OCI-M2 (cell line): Measurements from ENCODE around the gene TSPAN33.
"Not testable (repeated sequence)": the region's sequence is repeated elsewhere in the genome, so short reads cannot be mapped to it uniquely, and the experiment has no call there.

Source experiments
- DNase-seq: peaks from one replicate; lab custom pipeline; 2025; ENCODE audit not compliant: unreplicated experiment; lab: John Stamatoyannopoulos, UW

Gene TSPAN33

DNA sequence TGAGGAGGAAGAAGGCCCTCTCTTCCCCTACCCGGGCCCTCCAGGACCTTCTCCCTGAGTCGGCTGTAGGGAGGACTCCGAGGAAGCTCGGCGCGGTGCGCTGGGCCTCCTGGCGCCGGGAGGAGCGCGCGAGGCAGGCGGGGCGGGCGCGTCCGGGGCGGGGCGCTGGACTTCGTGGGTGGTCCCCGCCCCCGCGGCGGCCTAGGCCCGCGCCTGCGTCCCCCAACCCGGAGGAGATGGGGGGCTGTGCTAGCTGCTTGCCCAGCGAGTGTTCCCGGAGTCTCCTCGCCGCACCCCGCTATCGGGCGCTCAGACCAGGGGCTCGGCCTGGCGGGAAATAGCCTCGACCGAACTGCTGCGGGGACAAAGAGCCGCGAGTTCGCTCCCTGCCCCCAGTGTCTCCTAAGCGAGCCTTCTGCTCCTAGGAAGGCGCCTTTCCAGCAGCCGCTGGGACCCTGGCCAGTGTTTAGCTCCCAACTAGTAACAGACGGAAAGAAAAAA is 24.7 kb downstream of the TSPAN33 start:
- DNase-seq = no peak

- no peak for DNase-seq
Observed at GRCh38 chr7:129169686-129170440, 25.4 kb downstream of the TSPAN33 start.

DNA sequence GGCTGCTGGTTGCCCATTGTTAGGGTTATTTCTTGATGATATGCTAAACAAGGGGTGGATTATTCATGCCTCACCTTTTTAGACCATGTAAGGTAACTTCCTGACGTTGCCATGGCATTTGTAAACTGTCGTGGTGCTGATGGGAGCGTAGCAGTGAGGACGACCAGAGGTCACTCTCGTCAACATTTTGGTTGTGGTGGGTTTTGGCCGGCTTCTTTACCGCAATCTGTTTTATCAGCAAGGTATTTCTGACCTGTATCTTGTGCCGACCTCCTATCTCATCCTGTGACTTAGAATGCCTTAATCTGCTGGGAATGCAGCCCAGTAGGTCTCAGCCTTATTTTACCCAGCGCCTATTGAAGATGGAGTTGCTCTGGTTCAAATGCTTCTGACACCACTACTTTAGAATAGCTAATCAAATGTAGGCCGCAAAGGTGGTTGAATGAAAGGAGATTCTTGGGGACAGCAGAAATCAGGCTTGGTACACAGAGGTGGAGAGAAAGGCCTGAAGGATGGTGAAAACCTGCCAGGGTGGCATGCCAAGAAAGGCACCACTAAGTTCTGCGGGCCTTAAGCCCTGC is 26.0 kb downstream of the TSPAN33 start:
- DNase-seq = no peak

- DNase-seq = not testable (repeated sequence)
Observed at GRCh38 chr7:129173861-129174260, 29.4 kb downstream of the TSPAN33 start.

- no peak for DNase-seq
Observed at GRCh38 chr7:129176916-129177710, 32.6 kb downstream of the TSPAN33 start.

DNA sequence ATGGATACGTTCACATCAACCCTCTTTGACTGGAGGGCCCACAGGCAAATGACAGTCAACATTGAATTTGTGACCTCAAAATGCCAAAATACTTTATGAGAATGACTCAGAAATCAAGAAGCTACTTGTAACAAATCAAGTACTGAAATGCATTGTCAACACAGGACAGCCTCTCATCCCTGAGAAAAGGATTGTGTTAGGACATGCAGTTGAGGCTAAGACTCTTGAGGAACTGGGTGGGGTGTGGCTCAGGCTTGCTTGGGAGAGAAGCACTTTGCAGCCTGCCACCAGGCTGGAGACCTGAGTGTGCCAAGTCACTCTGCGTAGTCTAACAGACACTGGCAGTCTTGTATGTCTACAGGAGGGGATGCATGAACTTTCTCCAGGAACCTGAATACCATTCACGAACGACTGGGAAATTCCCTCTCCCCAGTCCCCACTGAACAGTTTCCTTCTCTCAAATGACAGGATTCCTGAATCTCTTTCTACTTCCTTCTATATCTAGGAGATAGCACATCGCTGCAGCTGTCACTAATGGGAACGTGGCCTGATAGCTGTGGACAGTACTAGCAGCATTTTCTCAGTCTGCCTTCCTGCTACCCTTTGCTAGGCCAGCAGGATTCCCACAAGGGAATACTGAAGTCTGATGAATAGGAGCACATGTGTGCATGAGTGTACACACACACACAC is 40.6 kb downstream of the TSPAN33 start:
- no peak for DNase-seq

DNA sequence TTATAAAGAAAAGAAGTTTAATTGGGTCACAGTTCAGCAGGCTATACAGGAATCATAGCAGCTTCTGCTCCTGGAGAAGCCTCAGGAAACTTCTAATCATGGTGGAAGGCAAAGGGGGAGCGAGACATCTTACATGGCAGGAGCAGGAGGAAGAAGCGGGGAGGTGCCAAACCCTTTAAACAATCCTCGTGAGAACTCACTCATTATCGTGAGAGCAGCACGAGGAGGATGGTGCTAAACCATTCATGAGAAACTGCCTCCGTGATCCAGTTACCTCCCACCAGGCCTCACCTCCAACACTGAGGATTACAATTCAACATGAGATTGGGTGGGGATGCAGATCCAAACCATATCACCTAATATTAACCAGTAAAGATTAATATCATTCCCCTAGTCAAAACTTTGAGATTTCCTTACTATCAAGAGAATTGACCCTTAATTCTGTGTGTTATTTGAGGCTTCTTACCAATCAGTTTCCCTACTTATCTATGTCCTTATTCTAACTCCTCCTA is 42.3 kb downstream of the TSPAN33 start:
- no peak for DNase-seq

GRCh38 chr7:129187681-129188371 is 43.3 kb downstream of the TSPAN33 start:
- no peak for DNase-seq

DNA sequence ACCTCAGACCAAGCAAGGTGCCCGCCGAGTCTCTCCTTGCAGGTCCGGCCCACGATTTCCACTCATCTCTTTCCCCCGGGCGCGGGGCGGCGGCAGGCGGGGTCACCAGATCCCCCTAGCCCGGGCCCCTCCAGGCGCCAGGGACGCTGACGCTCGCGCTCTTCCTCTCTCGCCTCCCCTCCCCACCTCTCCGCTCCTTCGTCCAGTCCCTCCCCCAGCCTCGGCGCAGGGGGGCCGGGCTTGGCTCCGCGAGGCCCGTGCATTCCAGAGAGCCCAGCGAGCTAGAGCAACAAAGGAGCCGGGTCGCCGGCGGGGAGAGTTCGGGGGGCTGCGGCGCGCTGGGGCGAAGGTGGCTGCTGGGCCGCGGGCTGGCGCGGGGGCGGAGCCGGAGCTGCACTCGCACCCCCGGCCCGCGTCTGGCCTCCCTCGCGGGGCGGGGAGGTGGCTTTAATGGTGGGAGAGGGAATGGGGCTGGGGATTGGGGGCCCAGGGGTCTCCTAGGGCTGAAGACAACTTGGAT is 43.9 kb downstream of the TSPAN33 start, which contains the start of gene SMO:
SMO (plus strand) TSS at position 262 of the 520 bp plus-strand sequence. CDS start 519 bp downstream, outside the sequence.
- no peak for DNase-seq

- DNase-seq = no peak
Observed at GRCh38 chr7:129188892-129189660, 44.6 kb downstream of the TSPAN33 start.

DNA sequence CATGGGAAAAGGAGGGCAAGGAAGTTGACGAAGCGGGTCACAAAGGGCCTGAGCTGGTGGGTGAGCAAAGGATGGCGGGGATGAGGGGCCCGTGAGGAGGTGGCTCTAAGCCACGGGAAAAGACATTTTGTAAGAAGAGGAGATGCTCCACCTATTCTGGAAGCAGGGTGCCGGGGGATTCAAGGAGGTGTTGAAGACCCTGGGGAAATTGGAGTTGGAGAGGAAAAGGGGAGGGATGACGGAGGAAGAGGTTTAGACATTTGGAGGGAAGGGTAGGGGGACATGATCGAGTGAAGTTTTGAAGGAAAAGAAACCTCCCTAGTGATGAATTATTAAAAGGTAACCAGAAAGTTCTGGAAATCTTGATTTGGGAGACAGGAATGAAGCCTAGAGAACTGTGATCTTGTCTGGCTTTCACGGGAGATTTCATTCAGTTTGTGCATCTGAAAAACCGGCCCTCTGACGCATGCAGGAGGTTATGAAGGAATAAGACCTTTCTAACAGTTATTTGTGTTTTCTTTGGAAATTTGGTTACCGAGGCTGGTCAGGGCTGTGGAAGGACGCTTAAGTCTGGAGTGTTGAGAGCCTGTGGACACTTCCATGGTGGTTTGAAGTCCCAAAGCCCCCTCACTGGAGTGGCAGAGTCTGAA is 45.3 kb downstream of the TSPAN33 start:
- DNase-seq = no peak

DNA sequence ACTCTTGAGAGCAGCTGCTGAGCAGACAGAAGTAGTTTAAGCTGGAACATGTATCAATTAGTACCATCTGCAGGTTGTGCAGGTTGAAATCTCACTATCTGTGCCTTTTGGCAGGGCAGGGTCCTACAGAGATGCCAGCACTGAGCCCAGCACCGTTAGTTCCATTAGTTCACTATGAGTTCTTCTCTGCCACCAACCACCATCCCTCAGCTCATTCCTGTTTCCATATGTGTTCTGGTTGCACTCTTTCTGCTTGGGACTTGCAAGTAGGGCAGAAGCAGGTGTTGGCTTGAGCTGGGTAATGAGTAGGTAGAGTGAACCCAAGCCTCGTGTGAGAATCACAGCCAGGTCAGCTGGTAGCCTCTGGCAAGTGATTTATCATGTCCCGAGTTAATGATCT is 46.8 kb downstream of the TSPAN33 start:
- DNase-seq = no peak

DNA sequence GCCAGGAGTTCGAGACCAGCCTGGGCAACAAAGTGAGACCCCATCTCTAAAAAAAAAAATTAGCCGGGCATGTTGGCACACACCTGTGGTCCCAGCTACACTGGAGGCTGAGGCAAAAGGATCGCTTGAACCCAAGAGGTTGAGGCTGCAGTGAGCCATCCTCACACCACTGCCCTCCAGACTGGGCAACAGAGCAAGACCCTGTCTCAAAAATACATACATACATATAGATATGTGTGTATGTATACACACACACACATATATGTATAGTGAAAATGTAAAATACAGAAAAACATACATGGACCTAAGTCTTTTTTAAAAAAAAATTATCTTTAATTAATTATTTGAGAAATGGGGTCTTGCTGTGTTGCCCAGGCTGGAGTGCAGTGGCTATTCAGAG is 49.4 kb downstream of the TSPAN33 start:
- no peak for DNase-seq

DNA sequence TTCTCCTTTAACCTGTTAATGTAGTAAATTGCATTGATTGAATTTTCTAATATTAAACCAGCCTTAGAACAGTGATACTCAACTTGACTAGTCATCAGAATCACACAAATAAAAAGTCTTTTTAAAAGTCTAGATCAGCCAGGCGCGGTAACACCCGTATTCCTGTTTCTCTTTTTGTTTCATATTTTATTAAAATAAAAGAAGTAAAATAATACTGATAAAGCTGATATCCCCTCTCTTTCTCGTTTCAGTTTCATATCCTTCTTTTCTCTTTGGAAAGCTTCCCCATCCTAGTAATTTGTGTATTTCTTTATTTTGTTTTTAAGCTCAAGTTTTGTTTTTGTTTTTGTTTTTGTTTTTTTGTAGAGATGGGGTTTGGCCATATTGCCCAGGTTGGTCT is 53.3 kb downstream of the TSPAN33 start:
- DNase-seq = no peak

DNA sequence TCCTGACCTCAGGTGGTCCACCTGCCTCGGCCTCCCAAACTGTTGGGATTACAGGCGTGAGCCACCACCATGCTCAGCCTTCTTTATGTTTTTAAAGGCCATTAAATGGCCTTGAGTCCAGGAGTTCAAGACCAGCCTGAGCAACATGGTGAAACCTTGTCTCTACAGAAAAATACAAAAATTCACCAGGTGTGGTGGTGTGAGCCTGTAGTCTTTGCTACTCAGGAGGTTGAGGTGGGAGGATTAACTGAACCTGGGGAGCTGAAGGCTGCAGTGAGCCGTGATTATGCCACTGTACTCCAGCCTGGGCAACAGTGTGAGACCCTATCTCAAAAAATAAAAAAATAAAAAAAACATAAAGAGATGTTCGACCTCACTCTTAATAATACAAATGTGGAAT is 54.9 kb downstream of the TSPAN33 start:
- DNase-seq = no peak

DNA sequence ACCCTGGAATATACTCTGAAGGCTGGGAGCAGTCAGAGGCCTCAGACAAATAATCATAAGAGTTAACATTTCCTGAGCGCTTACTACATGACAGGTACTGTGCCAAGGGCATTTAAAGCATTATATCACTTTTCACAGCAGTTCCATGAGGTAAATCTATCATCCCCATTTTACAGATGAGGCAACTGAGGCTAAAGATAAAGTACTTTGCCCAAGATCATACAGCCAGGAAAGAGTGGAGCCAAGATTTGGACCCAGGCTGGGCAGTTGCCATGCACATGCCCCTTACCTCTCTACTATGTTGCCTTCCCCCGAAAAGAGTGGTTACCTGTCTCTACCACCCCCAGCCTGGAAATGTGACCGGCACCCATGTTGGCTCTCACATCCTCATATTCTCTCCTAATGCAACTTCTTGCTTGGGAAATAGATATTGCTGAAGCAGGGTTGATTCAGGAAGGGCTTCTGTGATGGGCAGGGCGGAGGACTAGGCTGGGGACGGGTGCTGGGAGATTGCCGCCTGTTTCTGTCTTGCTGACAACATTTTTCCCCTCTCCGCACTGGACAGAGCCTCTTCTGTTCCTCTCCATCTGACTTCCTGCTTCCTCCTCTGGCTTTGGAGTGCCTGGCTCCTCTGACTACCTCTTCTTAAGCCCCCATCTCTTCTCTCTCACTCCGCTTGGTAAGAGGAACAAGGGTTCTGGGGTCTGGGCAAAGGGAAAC is 57.7 kb downstream of the TSPAN33 start:
- DNase-seq = no peak

DNA sequence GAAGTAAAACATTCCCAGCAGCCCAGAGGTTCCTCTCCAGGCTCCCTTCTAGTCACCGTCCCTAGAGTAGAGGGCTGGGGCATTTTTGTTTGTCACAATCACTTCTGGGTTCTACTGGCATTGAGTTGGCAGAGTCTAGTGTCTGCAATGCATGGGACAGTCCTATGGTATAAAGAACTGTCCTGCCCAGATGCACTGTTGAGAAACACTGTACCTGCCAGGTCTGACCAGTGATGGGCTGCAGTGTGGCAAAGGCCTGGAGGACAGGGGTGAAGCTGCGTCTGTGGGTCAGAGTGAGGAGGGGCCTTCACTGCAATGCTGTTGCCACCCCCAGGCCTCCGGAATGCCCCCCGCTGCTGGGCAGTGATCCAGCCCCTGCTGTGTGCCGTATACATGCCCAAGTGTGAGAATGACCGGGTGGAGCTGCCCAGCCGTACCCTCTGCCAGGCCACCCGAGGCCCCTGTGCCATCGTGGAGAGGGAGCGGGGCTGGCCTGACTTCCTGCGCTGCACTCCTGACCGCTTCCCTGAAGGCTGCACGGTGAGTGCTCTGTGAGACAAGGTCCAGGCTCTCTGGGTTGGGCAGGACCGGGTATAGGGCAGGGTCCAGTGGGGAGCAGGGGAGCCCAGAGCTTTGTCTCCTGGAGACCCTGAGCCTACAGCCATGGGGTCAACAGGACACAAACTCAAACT is 58.7 kb downstream of the TSPAN33 start:
- DNase-seq = no peak
